Fibroblast of lung (primary cell): Measurements from ENCODE around the gene PNPLA7. TPM values are rescaled to one million over a fixed set of nuclear protein-coding genes. Genes with fewer than 3 reads are reported as not detected.

Experiments used
- DNase-seq, 2 donors: peaks; one replicate each; pipeline versions ENCODE4 v3.0.0 to v3.0.0-alpha.2; 2010; ENCODE audit warnings: low read depth in 2 of 2
- H2AFZ ChIP-seq: 2 replicates; pipeline ENCODE4 v1.5.1; 2012; ENCODE audit warnings: low read length, control low read depth, inconsistent platforms
- H3K27ac ChIP-seq: 2 replicates; pipeline ENCODE4 v1.5.1; 2011; ENCODE audit warnings: low read length, control low read depth; ENCODE audit not compliant: insufficient read depth
- H3K27me3 ChIP-seq: 2 replicates; pipeline ENCODE4 v1.5.1; 2011; ENCODE audit warnings: mild to moderate bottlenecking, low read length; ENCODE audit not compliant: control insufficient read depth, insufficient read depth
- H3K36me3 ChIP-seq: 2 replicates; pipeline ENCODE4 v1.5.1; 2011; ENCODE audit warnings: low read length; ENCODE audit not compliant: control insufficient read depth, insufficient read depth
- H3K4me1 ChIP-seq: 2 replicates; pipeline ENCODE4 v1.5.1; 2011; ENCODE audit warnings: low read length; ENCODE audit not compliant: control insufficient read depth, insufficient read depth; ENCODE audit errors: extremely low read depth
- H3K4me2 ChIP-seq: 2 replicates; pipeline ENCODE4 v1.5.1; 2011; ENCODE audit warnings: low read length, control low read depth; ENCODE audit not compliant: insufficient read depth; ENCODE audit errors: extremely low read depth
- H3K4me3 ChIP-seq, 4 experiments: fragments of 200-600 bp in 1 of 4; sonication (generic) in 1 of 4; replicated peaks in 1 of 4; 2 replicates each; pipeline ENCODE4 v1.5.1; 2011 to 2016; ENCODE audit warnings: low read length in 4 of 4, low read depth in 3 of 4, mild to moderate bottlenecking in 3 of 4, control low read depth in 2 of 4, inconsistent platforms in 1 of 4, mixed read lengths in 1 of 4; ENCODE audit not compliant: insufficient read depth in 1 of 4; ENCODE audit errors: control extremely low read depth in 1 of 4
- H3K79me2 ChIP-seq: 2 replicates; pipeline ENCODE4 v1.5.1; 2012; ENCODE audit warnings: mild to moderate bottlenecking, low read length, inconsistent platforms; ENCODE audit not compliant: control insufficient read depth, insufficient read depth
- H3K9ac ChIP-seq: 2 replicates; pipeline ENCODE4 v1.5.1; 2011; ENCODE audit warnings: mild to moderate bottlenecking, low read length, control low read depth; ENCODE audit not compliant: insufficient read depth
- H3K9me3 ChIP-seq: 2 replicates; pipeline ENCODE4 v1.5.1; 2012; ENCODE audit warnings: low read depth, low read length; ENCODE audit not compliant: control insufficient read depth, insufficient read depth
- H4K20me1 ChIP-seq: 2 replicates; pipeline ENCODE4 v1.5.1; 2011; ENCODE audit warnings: low read length; ENCODE audit not compliant: control insufficient read depth, insufficient read depth; ENCODE audit errors: extremely low read depth
- EZH2 ChIP-seq: IDR thresholded peaks from 2 replicates; pipeline ENCODE4 v1.5.1; 2012; ENCODE audit warnings: low read length, control low read depth, mild to moderate bottlenecking; ENCODE audit errors: missing control alignments
- polyA plus RNA-seq, 2 donors: library from polyadenylated mRNA; depleted of rRNA in 1 of 2; stranded (reverse) in 1 of 2; unstranded in 1 of 2; fragments of >200 nt; gene quantifications; 2 replicates each; pipeline ENCODE4 v1.2.1, GENCODE V29; 2011 to 2012; ENCODE audit warnings: missing spikeins in 1 of 2
- total RNA-seq: library from RNA; depleted of rRNA; stranded (reverse); fragments of >200 nt; gene quantifications from 2 replicates; pipeline ENCODE4 v1.2.1, GENCODE V29; 2014
- TF ChIP-seq, protein P1 (sequence below), 2 donors: IDR thresholded peaks in 1 of 2; conservative IDR thresholded peaks in 1 of 2; 1 replicate in 1 of 2; 2 replicates in 1 of 2; pipeline ENCODE4 v1.5.1; 2011 to 2012; ENCODE audit warnings: low read length in 2 of 2, control low read depth in 1 of 2, inconsistent platforms in 1 of 2, low read depth in 1 of 2, mild to moderate bottlenecking in 1 of 2

PNPLA7 gene
- total and polyA plus RNA-seq, 2 donors (not counting 1 experiment from before 2014, with no cell fraction given), result 0.23 to 3.0 TPM

DNA sequence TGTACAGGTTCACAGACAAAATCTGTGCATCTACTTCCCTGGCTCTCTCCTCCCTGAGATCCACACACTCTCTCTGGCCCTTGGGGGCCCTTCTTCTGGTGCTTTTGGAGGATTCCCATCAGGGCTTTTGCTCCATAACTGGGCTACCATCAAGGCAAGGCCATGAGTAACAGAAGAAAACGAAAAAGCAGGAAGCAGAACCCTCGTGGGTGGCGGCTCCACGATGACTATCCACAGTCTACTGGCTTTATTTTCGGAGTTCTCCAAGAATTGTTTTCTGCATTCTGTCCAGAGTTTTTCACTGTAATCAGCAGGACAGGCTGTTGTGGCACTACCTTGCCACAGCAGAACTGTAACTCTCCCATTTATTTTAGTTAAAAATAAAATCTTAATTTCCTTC lies 19.9 kb downstream of the PNPLA7 start:
- no peak for TF ChIP-seq EZH2
- TF ChIP-seq, protein P1, sequence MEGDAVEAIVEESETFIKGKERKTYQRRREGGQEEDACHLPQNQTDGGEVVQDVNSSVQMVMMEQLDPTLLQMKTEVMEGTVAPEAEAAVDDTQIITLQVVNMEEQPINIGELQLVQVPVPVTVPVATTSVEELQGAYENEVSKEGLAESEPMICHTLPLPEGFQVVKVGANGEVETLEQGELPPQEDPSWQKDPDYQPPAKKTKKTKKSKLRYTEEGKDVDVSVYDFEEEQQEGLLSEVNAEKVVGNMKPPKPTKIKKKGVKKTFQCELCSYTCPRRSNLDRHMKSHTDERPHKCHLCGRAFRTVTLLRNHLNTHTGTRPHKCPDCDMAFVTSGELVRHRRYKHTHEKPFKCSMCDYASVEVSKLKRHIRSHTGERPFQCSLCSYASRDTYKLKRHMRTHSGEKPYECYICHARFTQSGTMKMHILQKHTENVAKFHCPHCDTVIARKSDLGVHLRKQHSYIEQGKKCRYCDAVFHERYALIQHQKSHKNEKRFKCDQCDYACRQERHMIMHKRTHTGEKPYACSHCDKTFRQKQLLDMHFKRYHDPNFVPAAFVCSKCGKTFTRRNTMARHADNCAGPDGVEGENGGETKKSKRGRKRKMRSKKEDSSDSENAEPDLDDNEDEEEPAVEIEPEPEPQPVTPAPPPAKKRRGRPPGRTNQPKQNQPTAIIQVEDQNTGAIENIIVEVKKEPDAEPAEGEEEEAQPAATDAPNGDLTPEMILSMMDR (conservative IDR thresholded peaks at IDR 0.05 in 1 of 2, IDR thresholded peaks at IDR 0.05 in 1 of 2; ENCODE audit: low read depth in 1 of 2, low read length in 2 of 2), result no peak
- H4K20me1 ChIP-seq, result no peaks in the 10 kb centered on the region

DNA sequence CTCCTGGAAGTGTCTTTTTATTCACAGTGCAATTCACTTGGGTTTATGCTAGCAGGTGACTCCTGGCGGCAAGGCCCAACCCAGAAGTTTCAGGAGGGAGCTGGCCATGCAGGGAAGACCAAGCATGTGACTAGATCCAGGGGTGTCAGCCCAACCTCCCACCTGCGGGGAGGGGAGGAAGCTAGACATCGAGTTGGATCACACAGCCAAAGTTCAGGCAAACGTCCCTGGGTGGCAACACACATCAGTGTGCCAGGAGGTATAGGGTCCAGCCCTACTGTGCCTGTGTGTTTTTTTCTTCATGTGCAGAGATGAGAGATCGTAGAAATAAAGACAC lies 25.3 kb downstream of the PNPLA7 start:
- Histone ChIP-seq H3K79me2 (no peaks in the 10 kb centered on the region), H2AFZ (no peak overlapping the region), H3K4me1 (no peaks in the 10 kb centered on the region), H3K9me3 (no peaks in the 10 kb centered on the region), H3K4me3 (no peak overlapping the region), H3K27me3 (peaks cover 3% of the 10 kb centered on the region), H4K20me1 (no peaks in the 10 kb centered on the region), H3K4me2 (no peak overlapping the region), H3K36me3 (no peaks in the 10 kb centered on the region), H3K27ac (no peak overlapping the region), H3K9ac (no peak overlapping the region)
- no peak for TF ChIP-seq EZH2
- TF ChIP-seq, protein P1 (conservative IDR thresholded peaks at IDR 0.05 in 1 of 2, IDR thresholded peaks at IDR 0.05 in 1 of 2; ENCODE audit: low read depth in 1 of 2, low read length in 2 of 2), result no peak
- no peak for DNase-seq

More for the DNA sequence above, 19.9 kb downstream of the PNPLA7 start:
- no peaks in the 10 kb centered on the region for H3K9me3 ChIP-seq
- peaks cover 3% of the 10 kb centered on the region for H3K27me3 ChIP-seq
- no peak overlapping the region for H2AFZ ChIP-seq
- no peaks in the 10 kb centered on the region for H3K36me3 ChIP-seq
- DNase-seq, result no peak
- no peaks in the 10 kb centered on the region for H3K4me1 ChIP-seq
- no peak overlapping the region for H3K4me3 ChIP-seq
- no peak overlapping the region for H3K27ac ChIP-seq
- H3K9ac ChIP-seq, result no peak overlapping the region
- no peak overlapping the region for H3K4me2 ChIP-seq
- no peaks in the 10 kb centered on the region for H3K79me2 ChIP-seq

DNA sequence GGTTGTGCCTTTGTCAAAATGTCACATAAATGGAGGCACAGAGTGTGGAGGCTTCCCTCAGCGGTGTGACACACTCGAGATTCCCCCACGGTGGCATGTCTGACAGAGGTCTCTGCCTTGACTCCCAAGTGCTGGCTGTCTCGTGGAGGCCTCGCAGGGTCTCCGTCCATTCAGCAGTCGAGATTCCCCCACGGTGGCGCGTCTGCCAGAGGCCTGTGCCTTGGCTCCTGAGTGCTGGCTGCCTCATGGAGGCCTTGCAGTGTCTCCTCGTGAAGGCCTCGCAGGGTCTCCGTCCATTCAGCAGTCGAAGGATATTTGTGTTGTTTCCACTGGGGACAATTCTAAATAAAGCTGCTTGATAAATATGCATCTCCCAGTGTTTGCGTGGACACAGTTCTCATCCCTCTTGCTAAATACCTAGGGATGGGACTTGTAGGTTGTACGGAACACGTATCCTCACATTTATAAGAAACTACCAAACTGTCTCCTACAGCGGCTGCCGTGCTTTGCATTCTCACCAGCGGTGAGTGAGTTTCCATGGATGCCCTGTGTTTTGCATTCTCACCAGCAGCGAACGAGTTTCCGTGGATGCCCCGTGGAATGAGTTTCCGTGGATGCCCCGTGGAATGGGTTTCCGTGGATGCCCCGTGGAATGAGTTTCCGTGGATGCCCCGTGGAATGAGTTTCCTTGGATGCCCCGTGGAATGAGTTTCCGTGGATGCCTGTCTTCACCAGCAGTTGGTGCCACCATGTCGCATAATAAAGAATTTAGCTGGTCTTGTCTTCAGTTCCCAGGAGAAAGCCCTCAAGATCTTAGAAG lies 25.8 kb downstream of the PNPLA7 start:
- H3K4me1 ChIP-seq, result no peaks in the 10 kb centered on the region
- H3K4me2 ChIP-seq, result no peak overlapping the region
- H4K20me1 ChIP-seq, result no peaks in the 10 kb centered on the region
- H3K27ac ChIP-seq, result no peak overlapping the region
- H2AFZ ChIP-seq, result no peak overlapping the region
- H3K36me3 ChIP-seq, result no peaks in the 10 kb centered on the region
- H3K9ac ChIP-seq, result no peak overlapping the region
- H3K79me2 ChIP-seq, result no peaks in the 10 kb centered on the region
- no peak overlapping the region for H3K4me3 ChIP-seq
- H3K27me3 ChIP-seq, result peaks cover 3% of the 10 kb centered on the region
- DNase-seq, result no peak
- TF ChIP-seq, protein P1 (conservative IDR thresholded peaks at IDR 0.05 in 1 of 2, IDR thresholded peaks at IDR 0.05 in 1 of 2; ENCODE audit: low read depth in 1 of 2, low read length in 2 of 2), result no peak
- TF ChIP-seq EZH2, result no peak
- H3K9me3 ChIP-seq, result no peaks in the 10 kb centered on the region
